GM10847 (cell line): ENCODE data around the gene GNG3.

ENCODE experiments used
- POLR2A ChIP-seq: IDR thresholded peaks from 2 replicates; pipeline ENCODE4 v1.6.1; 2011; ENCODE audit not compliant: insufficient read length; ENCODE audit errors: extremely low read depth

Gene GNG3

GRCh38 chr11:62728171-62728988 is 20.9 kb downstream of the GNG3 start, which contains the start of gene TTC9C:
TTC9C (plus strand) TSS chr11:62728486; CDS start chr11:62728849, 363 bp downstream.
- TF ChIP-seq POLR2A, result peak; percentile 16

- no peak for TF ChIP-seq POLR2A
Observed at GRCh38 chr11:62732830-62733229, 25.4 kb downstream of the GNG3 start.

DNA sequence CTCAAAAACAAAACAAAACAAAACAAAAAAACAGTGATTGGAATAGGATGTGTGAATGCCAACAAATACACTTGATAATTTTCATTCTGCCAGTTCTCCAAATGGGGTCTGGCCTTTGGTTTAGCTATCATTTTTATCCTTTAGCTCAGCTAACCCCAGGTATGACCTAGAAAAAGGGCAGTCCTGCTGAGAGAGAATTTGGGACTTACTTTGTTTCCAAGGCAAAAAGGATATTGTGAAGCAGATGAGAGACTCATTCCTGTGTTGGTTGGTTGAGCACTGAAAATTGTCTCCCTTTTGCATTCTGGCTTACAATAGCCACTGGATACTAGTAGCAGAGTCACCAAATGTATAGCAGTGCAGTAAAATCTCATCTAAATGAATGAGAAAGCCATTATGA is 29.7 kb downstream of the GNG3 start:
- no peak for TF ChIP-seq POLR2A

DNA sequence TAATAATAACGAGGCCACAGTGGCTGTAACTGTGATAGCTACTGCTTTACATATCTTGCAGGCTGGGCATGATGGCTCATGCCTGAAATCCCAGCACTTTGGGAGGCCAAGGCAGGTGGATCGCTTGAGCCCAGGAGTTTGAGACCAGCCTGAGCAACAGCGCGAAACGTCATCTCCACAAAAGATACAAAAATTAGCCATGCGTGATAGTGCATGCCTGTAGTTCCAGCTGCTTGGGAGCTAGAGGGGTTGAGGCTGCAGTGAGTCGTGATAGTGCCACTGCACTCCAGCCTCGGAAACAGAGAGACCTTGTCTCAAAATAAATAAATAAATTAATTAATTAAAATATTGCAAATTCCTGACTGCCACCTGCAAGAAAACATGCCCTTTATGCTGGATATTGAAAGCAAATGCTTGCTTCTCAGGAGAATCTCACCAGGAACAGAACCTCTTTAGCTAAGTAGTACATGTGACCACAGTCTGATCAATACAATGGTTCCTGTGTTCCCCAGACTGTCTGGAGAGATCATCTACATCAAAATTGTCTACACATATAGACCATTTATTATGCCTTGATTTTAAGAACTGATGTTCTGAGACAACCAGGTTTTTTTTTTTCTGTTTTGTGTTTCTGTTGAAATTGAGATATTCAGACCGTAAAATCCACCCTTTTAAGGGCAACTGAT is 40.1 kb downstream of the GNG3 start:
- no peak for TF ChIP-seq POLR2A

DNA sequence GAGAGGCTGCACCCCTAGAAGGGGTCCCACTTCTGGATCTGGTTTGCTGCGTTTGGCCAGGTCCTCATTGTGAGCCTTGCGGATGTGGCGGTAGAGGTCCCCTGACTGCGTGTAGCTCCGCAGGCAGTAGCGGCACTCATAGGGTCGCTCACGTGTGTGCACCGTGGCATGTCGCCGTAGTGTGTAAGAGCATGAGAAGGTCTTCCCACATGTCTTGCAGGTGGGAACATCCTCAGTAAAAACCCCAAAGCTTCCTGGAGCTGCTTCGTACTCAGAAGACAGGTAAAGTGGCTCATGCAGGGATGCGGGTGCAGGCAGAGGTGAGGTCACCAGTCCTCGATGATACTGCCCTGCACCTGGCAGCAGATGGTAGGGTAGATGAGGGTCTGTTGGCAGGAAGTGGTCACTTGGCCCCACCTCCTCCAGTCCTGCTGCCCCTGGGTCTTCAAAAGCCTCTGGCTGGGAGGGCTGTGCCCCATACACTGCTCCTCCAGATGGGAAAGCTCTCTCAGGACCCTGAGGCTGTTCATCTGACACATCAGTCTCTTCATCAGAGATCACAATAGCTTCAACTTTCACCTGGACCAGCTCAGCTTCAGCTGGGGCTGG is 44.8 kb downstream of the GNG3 start:
- no peak for TF ChIP-seq POLR2A

DNA sequence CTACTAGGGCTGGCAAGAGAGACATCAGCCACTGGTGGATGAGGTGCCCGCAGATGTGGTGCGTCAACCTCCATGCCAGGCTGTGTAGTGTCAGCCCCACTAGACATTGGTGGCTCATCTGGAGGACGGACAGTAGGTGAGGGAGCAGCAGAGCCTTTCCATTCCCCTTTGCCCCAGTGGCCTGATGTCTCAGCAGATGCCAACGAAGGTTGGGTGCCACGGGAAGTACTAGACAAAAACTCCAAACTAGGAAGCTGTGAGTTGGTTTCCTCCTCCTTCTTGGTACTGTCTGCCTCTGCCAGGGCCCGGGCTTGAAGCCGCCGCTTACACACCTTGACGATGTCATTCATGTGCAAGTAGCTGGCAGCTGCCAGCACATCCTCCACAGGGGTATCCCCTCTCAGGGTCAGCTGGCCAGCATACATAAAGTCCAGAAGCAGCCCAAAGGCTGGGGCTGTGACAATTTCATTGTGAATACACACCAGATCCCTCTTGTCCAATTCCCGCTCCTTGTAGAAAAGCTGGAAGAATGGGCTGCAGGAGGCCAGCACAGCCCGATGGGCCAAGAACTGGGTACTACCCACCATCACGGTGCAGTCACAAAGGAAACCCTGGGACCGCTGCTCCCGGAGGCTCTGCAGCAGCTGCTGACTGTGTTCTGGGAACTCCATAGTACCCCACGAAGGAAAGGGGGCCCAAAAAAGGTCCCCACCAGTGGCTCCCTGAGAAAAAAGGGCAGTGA is 45.7 kb downstream of the GNG3 start:
- no peak for TF ChIP-seq POLR2A

GRCh38 chr11:62753736-62754603 is 46.5 kb downstream of the GNG3 start, which contains the start of gene ZBTB3:
ZBTB3 (minus strand) TSS chr11:62754160; CDS start chr11:62753664, 496 bp downstream.
- TF ChIP-seq POLR2A, result peak; percentile 57

GRCh38 chr11:62755086-62755615 is 47.7 kb downstream of the GNG3 start:
- TF ChIP-seq POLR2A, result no peak

DNA sequence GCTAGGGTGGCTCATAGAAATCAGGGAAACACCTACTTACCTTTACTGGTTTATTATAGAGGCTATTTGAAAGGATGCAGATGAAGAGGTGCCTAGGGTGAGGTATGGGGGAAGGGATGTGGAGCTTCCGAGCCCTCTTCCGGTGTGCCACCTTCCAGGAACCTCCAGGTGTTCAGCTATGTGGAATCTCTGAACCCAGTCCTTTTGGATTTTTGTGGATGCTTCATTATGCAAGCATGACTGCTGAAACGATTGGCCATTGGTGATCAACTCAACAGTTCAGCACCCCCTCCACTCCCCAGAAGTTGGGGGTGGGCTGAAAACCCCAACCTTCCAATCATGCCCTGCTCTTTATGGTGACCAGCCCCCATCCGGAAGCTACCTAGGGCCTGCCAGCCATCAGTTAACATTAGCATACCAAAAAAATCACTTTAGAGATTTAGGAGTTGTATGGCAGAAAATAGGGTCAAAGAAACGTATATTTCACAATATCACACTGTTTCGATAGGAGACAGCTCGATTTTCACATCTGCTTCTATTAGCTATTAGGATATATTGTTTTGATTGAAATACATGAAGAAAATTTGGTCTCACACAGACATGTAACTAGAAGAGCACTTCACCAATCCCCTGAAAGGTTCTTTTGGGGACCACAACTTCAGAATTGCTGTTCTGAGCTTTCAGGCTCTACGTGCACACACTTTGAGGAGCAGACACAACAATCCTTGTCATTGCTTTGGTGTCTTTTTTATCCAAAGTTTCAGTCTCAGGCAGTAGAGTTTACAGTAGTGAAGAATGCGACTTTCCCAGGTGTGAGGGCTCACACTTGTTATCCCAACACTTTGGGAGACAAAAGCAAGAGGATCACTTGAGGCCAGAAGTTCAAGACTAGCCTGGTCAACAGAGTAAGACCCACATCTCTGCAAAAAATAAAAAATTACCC is 50.6 kb downstream of the GNG3 start:
- TF ChIP-seq POLR2A, result no peak
